ENCODE measurements around the gene ENTPD1. TPM values are rescaled to one million over a fixed set of nuclear protein-coding genes. Genes with fewer than 3 reads are reported as not detected.

ENTPD1 gene, protein sequence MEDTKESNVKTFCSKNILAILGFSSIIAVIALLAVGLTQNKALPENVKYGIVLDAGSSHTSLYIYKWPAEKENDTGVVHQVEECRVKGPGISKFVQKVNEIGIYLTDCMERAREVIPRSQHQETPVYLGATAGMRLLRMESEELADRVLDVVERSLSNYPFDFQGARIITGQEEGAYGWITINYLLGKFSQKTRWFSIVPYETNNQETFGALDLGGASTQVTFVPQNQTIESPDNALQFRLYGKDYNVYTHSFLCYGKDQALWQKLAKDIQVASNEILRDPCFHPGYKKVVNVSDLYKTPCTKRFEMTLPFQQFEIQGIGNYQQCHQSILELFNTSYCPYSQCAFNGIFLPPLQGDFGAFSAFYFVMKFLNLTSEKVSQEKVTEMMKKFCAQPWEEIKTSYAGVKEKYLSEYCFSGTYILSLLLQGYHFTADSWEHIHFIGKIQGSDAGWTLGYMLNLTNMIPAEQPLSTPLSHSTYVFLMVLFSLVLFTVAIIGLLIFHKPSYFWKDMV
- 41.6 TPM for total RNA-seq

DNA sequence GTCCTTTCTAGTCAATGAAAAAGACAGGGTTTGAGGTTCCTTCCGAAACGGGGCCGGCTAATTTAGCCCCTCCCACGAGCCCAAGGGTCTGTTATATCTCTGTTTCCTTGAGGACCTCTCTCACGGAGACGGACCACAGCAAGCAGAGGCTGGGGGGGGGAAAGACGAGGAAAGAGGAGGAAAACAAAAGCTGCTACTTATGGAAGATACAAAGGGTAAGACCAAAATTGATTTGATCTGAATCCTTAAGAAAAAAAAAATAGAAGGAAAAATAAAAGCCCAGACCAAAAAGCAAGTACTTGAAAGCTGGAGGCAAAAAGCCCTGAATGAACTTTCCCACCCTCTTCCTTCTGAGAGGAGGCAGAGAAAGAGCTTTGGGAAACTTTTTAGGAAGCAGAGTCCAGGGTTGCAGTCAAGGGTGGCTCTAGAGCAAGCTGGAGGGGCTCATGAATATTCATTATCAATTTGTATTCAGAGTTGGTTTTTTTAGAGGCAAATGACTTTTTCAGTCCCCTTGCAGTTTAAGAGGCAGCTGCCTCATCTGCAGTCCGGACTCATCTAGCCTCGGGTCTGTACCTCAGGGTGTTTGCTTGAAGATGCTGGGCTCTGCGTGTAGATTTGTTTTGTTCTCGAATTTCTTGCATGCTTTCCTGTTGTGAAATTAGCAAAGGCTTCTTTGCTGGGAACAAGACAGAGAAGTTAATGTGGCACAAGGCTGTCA is at the start of gene ENTPD1:
Gene ENTPD1 (plus strand): TSS at position 123 of the 721 bp plus-strand sequence. CDS start 77 bp downstream, at position 200.
- DNase-seq (ENCODE audit: low spot score in 2 of 2), result no peak
- TF ChIP-seq, protein P1, sequence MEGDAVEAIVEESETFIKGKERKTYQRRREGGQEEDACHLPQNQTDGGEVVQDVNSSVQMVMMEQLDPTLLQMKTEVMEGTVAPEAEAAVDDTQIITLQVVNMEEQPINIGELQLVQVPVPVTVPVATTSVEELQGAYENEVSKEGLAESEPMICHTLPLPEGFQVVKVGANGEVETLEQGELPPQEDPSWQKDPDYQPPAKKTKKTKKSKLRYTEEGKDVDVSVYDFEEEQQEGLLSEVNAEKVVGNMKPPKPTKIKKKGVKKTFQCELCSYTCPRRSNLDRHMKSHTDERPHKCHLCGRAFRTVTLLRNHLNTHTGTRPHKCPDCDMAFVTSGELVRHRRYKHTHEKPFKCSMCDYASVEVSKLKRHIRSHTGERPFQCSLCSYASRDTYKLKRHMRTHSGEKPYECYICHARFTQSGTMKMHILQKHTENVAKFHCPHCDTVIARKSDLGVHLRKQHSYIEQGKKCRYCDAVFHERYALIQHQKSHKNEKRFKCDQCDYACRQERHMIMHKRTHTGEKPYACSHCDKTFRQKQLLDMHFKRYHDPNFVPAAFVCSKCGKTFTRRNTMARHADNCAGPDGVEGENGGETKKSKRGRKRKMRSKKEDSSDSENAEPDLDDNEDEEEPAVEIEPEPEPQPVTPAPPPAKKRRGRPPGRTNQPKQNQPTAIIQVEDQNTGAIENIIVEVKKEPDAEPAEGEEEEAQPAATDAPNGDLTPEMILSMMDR (IDR thresholded peaks at IDR 0.05), result no peak
- H3K27ac ChIP-seq, result peak within 1 kb of the TSS; percentile 63 to 79
- peaks cover 0 to 21% of the 10 kb centered on the region in 2 donors for H3K4me1 ChIP-seq
- H3K4me3 ChIP-seq, result peak within 1 kb of the TSS; percentile 49 to 61
- H3K27me3 ChIP-seq, result no peaks in the 10 kb centered on the region
- intact Hi-C loops (cut with DNase I), result loop anchor here (10.0 kb wide), 1 partner anchor 59 kb away; no protein-coding TSS in a partner anchor
- no peaks in the 10 kb centered on the region for H3K9me3 ChIP-seq
- no peaks in the 10 kb centered on the region for H3K36me3 ChIP-seq

DNA sequence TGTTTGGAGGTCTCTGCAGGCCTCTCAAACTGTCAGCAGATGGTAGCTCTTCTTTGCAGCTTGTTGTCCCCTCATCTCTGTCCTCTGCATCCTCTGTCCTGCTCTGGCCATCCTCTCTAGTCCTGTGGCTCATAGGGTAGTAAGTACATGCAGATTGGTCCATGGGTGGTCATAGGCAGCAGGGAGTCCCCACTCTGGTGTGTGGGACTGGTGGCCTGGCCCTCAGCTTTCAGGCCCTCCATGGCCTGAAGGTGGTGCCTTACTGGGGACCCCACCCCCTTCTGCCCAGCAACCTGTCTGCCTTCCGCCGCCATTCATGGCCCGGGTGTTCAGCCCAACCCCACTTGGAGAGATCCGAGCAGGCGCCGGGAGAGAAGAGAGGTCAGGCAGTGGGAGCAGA is 49.4 kb upstream of the ENTPD1 start:
- Histone ChIP-seq H3K4me3 (no peak overlapping the region), H3K27me3 (no peaks in the 10 kb centered on the region), H3K4me1 (no peaks in the 10 kb centered on the region), H3K27ac (no peak overlapping the region), H3K9me3 (no peaks in the 10 kb centered on the region), H3K36me3 (no peaks in the 10 kb centered on the region)
- no peak for DNase-seq (ENCODE audit: low spot score in 2 of 2)
- intact Hi-C loops (cut with DNase I), result no loop called here
- TF ChIP-seq, protein P1 (IDR thresholded peaks at IDR 0.05), result no peak

DNA sequence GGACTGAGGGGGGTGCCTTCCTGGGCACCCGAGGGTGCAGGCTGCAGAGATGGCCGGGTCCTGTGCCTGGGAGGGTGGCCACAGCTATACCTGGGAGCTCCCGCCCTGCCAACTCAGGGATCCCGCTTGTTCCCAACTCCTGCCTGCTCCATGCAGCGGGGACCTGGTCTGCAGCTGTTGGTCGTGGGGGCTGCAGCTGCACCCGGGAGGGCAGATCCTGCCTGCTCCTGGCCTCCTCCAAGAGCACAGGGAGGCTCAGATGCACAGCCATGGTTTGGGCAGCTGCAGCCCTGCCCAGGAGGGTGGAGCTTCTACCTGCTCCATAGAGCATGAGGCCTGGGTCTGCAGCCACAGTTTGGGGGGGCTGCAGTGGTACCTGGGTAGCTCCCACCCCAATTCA is 49.0 kb upstream of the ENTPD1 start:
- TF ChIP-seq, protein P1 (IDR thresholded peaks at IDR 0.05), result no peak
- intact Hi-C loops (cut with DNase I), result no loop called here
- no peak overlapping the region for H3K4me3 ChIP-seq
- H3K9me3 ChIP-seq, result no peaks in the 10 kb centered on the region
- H3K36me3 ChIP-seq, result no peaks in the 10 kb centered on the region
- no peaks in the 10 kb centered on the region for H3K4me1 ChIP-seq
- H3K27me3 ChIP-seq, result no peaks in the 10 kb centered on the region
- DNase-seq (ENCODE audit: low spot score in 2 of 2), result no peak
- no peak overlapping the region for H3K27ac ChIP-seq

DNA sequence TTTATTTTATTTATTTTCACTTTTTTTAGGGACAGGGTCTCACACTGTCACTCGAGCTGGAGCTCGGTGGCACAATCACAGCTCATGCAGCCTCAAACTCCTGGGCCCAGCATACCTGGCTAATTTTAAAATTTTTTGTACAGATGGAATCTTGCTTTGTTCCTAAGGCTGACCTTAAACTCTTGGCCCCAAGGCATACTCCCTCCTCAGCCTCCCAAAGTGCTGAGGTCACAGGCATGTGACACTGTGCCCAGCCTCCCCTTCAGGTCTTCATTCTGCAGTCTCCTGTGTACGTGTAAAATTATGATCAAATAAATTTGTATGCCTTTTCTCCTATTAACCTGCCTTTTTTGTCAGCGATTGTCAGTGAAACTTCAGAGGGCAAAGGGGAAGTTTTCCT is 44.5 kb upstream of the ENTPD1 start:
- TF ChIP-seq, protein P1 (IDR thresholded peaks at IDR 0.05), result no peak
- no peak overlapping the region for H3K27ac ChIP-seq
- H3K4me1 ChIP-seq, result no peaks in the 10 kb centered on the region
- no peaks in the 10 kb centered on the region for H3K36me3 ChIP-seq
- DNase-seq (ENCODE audit: low spot score in 2 of 2), result no peak
- H3K9me3 ChIP-seq, result no peaks in the 10 kb centered on the region
- H3K27me3 ChIP-seq, result no peaks in the 10 kb centered on the region
- intact Hi-C loops (cut with DNase I), result no loop called here
- H3K4me3 ChIP-seq, result no peak overlapping the region

DNA sequence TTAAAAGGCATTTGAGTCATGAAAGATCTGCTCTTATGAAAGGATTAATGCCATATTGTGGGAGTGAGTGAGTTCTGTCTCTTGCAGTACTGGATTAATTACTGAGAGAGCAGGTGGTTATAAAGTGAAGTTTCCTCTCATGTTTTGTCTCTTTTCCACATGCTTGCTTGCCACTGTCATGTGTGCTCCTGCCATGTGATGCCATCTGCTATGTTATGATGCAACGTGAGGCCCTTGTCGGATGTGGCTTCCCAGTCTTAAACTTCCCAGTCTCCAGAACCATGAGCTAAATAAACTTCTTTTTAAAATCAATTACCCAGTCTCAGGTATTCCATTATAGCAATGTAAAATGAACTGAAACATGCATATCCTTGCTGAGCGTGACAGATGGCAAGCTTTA is 39.5 kb upstream of the ENTPD1 start:
- Histone ChIP-seq H3K27me3 (no peaks in the 10 kb centered on the region), H3K9me3 (no peaks in the 10 kb centered on the region), H3K27ac (no peak overlapping the region), H3K4me1 (no peaks in the 10 kb centered on the region), H3K4me3 (no peak overlapping the region), H3K36me3 (no peaks in the 10 kb centered on the region)
- intact Hi-C loops (cut with DNase I), result no loop called here
- TF ChIP-seq, protein P1 (IDR thresholded peaks at IDR 0.05), result no peak
- DNase-seq (ENCODE audit: low spot score in 2 of 2), result no peak
